Forelimb muscle (tissue), 1 donor: ENCODE results near the gene FAM3A. TPM values are rescaled to one million over a fixed set of nuclear protein-coding genes. Genes with fewer than 3 reads are reported as not detected.

Experiments
- DNase-seq: peaks from one replicate; pipeline ENCODE4 v3.0.0-alpha.2; 2013; ENCODE audit warnings: low read depth
- polyA plus RNA-seq: library from polyadenylated mRNA; unstranded; fragments of 120-200 nt; gene quantifications from one replicate; pipeline ENCODE4 v1.2.1, GENCODE V29; 2013; ENCODE audit not compliant: insufficient read length

The FAM3A gene
- polyA plus RNA-seq, 1 donor, result 25.5 TPM

DNA sequence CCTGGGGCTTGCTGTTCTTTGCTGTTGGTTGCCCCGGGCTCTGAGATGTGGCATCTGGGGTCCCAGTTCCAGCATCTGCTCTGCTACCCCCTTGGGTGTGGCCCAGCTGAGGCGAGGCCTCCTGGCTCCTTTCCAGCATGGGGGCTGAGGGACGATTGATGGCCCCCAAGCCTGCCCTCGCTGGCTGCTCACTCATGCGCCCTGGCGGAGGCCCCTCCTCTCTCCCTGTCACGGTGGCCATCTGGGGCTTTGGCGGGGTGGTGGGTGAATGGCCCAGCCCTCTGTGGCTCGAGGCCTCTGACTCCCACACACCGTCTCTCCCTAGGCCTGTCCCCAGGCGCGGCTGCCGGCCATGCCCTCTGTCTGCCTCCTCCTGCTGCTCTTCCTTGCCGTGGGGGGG lies 56.2 kb downstream of the FAM3A start:
- no peak for DNase-seq

GRCh38 chrX:154458954-154459778 lies 56.9 kb downstream of the FAM3A start:
- no peak for DNase-seq

DNA sequence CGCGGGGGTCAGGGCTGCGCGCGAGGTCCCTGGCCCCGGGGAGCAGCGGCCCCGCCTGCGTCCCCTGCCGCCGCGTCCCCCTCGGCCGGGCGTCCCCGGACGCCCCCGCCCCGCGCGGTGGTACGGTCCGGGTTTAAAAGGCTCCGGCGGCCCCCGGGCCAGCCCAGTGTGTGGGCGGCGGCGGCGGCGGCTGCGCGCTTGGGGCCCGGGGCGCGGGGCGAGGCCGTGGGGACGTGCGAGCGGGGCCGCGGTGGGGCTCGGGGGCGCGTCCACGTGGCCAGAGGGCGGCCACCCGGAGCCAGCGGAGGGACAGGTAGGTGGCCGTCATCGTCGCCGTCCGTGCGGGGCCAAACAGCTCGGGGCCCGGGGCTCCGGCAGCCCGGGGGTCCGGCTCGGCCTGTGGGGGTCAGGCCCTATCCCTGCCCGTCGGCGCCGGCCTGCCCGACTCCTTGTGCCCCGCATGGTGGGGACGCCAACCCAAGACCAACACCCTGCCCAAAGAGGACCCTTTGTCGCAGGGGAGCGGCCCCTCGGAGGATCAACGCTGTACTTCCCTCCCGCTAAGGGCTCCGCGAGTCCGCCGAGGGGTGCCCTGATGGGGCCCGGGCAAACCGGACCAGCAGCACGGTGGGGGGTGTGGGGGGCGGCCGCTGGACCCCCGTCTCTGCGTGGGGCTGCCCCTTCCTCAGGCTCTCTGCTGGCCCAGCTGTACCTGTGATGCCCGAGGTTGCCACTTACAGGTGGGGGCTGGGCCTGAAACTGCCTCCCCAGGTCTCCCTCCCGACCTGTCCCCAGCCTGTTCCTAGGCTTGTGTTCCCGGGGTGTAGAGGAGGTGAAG lies 57.7 kb downstream of the FAM3A start, which contains the start of gene PLXNA3:
Gene PLXNA3 (plus strand): TSS at position 166 of the 838 bp plus-strand sequence. CDS start 1,903 bp downstream, outside the sequence.
- no peak for DNase-seq

DNA sequence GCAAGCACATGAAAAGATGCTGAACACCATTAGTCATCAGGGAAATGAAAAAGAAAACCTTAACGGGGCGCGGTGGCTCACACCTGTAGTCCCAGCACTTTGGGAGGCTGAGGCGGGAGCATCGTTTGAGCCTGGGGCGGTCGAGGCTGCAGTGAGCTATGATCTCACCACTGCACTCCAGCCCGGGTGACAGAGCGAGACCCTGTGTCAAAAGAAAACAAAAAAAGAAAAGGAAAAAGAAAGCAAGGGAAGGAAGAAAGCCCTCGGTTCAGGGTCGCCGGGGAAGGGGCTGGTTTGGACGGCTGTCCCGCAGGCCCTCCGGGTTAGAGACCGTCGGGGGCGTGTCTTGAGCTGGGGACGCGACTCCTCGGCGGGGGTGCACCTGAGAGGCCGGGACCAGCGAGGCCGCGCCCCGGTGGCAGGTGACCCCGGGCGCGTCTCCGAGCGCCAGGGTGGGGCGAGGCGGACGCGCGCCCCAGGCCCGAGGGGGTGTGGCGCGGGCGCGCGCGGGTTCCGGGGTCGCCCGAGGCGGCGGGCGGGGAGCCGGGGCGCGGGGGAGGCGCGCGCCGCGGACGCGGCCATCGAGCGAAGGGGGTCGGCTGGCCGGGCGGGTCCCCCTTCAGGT lies 58.4 kb downstream of the FAM3A start:
- no peak for DNase-seq

Other genes with a start within 250 kb of the FAM3A start
- not detected for gene TEX28, start 221.1 kb downstream of the FAM3A start, polyA plus RNA-seq
- 0.22 TPM for gene TKTL1, start 220.4 kb downstream of the FAM3A start, polyA plus RNA-seq
- 223 TPM for gene FLNA, start 141.6 kb downstream of the FAM3A start, polyA plus RNA-seq
- 46.8 TPM for gene EMD, start 136.9 kb downstream of the FAM3A start, polyA plus RNA-seq
- 6,186 TPM for gene RPL10, start 117.9 kb downstream of the FAM3A start, polyA plus RNA-seq
- gene DNASE1L1, start 107.0 kb downstream of the FAM3A start, polyA plus RNA-seq, result 48.6 TPM
- 28.9 TPM for gene TAFAZZIN, start 104.7 kb downstream of the FAM3A start, polyA plus RNA-seq
- 55.2 TPM for gene ATP6AP1, start 87.6 kb downstream of the FAM3A start, polyA plus RNA-seq
- 82.5 TPM for gene GDI1, start 79.1 kb downstream of the FAM3A start, polyA plus RNA-seq
- gene FAM50A, start 72.1 kb downstream of the FAM3A start, polyA plus RNA-seq, result 59.3 TPM
- gene PLXNA3, start 58.0 kb downstream of the FAM3A start, polyA plus RNA-seq, result 39.1 TPM
- 11.3 TPM for gene LAGE3, start 37.0 kb downstream of the FAM3A start, polyA plus RNA-seq
- 23.2 TPM for gene UBL4A, start 29.6 kb downstream of the FAM3A start, polyA plus RNA-seq
- 10.8 TPM for gene SLC10A3, start 25.6 kb downstream of the FAM3A start, polyA plus RNA-seq
- 11.1 TPM for gene G6PD, start 30.6 kb upstream of the FAM3A start, polyA plus RNA-seq
- gene IKBKG, start 31.4 kb upstream of the FAM3A start, polyA plus RNA-seq, result 12.2 TPM
- not detected for gene CTAG1A, start 68.9 kb upstream of the FAM3A start, polyA plus RNA-seq
- gene CTAG1B, start 103.0 kb upstream of the FAM3A start, polyA plus RNA-seq, result not detected
- gene CTAG2, start 137.3 kb upstream of the FAM3A start, polyA plus RNA-seq, result not detected
- 4.7 TPM for gene GAB3, start 234.8 kb upstream of the FAM3A start, polyA plus RNA-seq
- gene DKC1, start 246.6 kb upstream of the FAM3A start, polyA plus RNA-seq, result 35.7 TPM